ENCODE data around the gene APOL1. TPM values are rescaled to one million over a fixed set of nuclear protein-coding genes. Genes with fewer than 3 reads are reported as not detected.

The APOL1 gene
- total RNA-seq, 1 donor from 2014 or later = 0.74 TPM

Small RNAs within 50 kb of the gene (small RNA-seq; reads per million reads assigned to genes)
- gene MIR6819 (ENCODE audit: low replicate concordance) = not detected

Other genes starting within 250 kb of the APOL1 start
- gene RBFOX2, start 224.3 kb upstream of the APOL1 start, total RNA-seq = 394 TPM
- 1.2 TPM for gene APOL3, start 92.4 kb upstream of the APOL1 start, total RNA-seq
- 9.3 TPM for gene APOL4, start 51.3 kb upstream of the APOL1 start, total RNA-seq
- 6.1 TPM for gene APOL2, start 13.6 kb upstream of the APOL1 start, total RNA-seq
- 31.0 TPM for gene MYH9, start 134.8 kb downstream of the APOL1 start, total RNA-seq
- gene TXN2, start 228.5 kb downstream of the APOL1 start, total RNA-seq = 15.5 TPM

Data from temporal lobe (tissue), 2 donors.